ENCODE data around the gene ZBTB16. TPM values are rescaled to one million over a fixed set of nuclear protein-coding genes. Genes with fewer than 3 reads are reported as not detected.

The ZBTB16 gene
- total and polyA plus RNA-seq, 2 of the 4 experiments (the other 2 are of a cell fraction): not detected

- DNase-seq (no peak), ATAC-seq (ENCODE audit: low read depth) (no peak)
- dilution Hi-C loops (cut with HindIII; ENCODE audit: low sequenced_read_pairs, unreplicated experiment): no loop called here
- H3K27ac ChIP-seq (ENCODE audit: insufficient read depth, low read length): no peak overlapping the region
- H3K23ac ChIP-seq (ENCODE audit: low read depth, low read length): no peak overlapping the region
- no peak overlapping the region for H3K56ac ChIP-seq (ENCODE audit: extremely low read depth, insufficient read depth, low read length)
- POLR2A ChIA-PET (ENCODE audit: unreplicated experiment): no interaction called here
- no peak overlapping the region for H2BK5ac ChIP-seq (ENCODE audit: low read depth, low read length, poor library complexity, severe bottlenecking)
- H2AK9ac ChIP-seq (replicated peaks; ENCODE audit: low read depth, low read length, poor library complexity): no peak overlapping the region
- H3K4ac ChIP-seq (ENCODE audit: low read depth, low read length): no peak overlapping the region
- peaks cover 41% of the 10 kb centered on the region for H3K27me3 ChIP-seq (ENCODE audit: control insufficient read depth, insufficient read depth, low read length)
- no peak overlapping the region for H4K5ac ChIP-seq (ENCODE audit: low read depth, low read length)
- TF ChIP-seq MAFK (IDR thresholded peaks at IDR 0.05; ENCODE audit: low read depth, low read length) (no peak), NFE2L2 (IDR thresholded peaks at IDR 0.05; ENCODE audit: low read depth, low read length) (no peak), RFX5 (IDR thresholded peaks at IDR 0.05; ENCODE audit: low read depth, low read length) (no peak), USF2 (IDR thresholded peaks at IDR 0.05; ENCODE audit: low read depth, low read length) (no peak), POLR2A (IDR thresholded peaks at IDR 0.05; ENCODE audit: low read depth, low read length) (no peak), SMC3 (IDR thresholded peaks at IDR 0.05; ENCODE audit: low read depth, low read length) (no peak), CHD1 (IDR thresholded peaks at IDR 0.05; ENCODE audit: low read depth, low read length) (no peak), CEBPB (IDR thresholded peaks at IDR 0.05; ENCODE audit: low read depth, low read length) (no peak), RCOR1 (IDR thresholded peaks at IDR 0.05; ENCODE audit: insufficient replicate concordance, low read length) (no peak)
- no peak overlapping the region for H3K9ac ChIP-seq (ENCODE audit: low read depth, low read length)
- H3K18ac ChIP-seq (ENCODE audit: low read depth, low read length): no peak overlapping the region
- H4K8ac ChIP-seq (ENCODE audit: low read depth in 2 of 2, low read length in 2 of 2): no peak overlapping the region
- no peaks in the 10 kb centered on the region for H3K36me3 ChIP-seq (ENCODE audit: control insufficient read depth, insufficient read depth, low read length)
- in situ Hi-C loops (cut with MboI; ENCODE audit: low sequenced_read_pairs): no loop called here
- intact Hi-C loops (cut with micrococcal nuclease): no loop called here
- H3K14ac ChIP-seq (replicated peaks; ENCODE audit: low read depth, low read length): no peak overlapping the region
- no peak overlapping the region for H2BK120ac ChIP-seq (ENCODE audit: low read depth, low read length)
- H3K4me1 ChIP-seq (ENCODE audit: control insufficient read depth, insufficient read depth, low read length): no peaks in the 10 kb centered on the region; the same call in 1 of the 2 replicates
- no peak overlapping the region for H2AFZ ChIP-seq (replicated peaks; ENCODE audit: low read length, poor library complexity)
- no CpG with 5 or more reads among the region's 2 CpGs for WGBS, 2 experiments (ENCODE audit: extremely low coverage in 2 of 2, insufficient read length in 1 of 2)
- CTCF ChIA-PET: no interaction called here
- BruUV-seq (replicated peaks): no TSS peak
- no peaks in the 10 kb centered on the region for H3K9me1 ChIP-seq (ENCODE audit: insufficient read depth, low read length)
- H3K79me1 ChIP-seq (ENCODE audit: low read depth in 1 of 2, low read length in 2 of 2): no peaks in the 10 kb centered on the region
- no peak overlapping the region for H2AK5ac ChIP-seq (ENCODE audit: low read depth, low read length)
- H3K4me2 ChIP-seq (ENCODE audit: low read depth, low read length): no peak overlapping the region
- no peak overlapping the region for H3K4me3 ChIP-seq (ENCODE audit: insufficient read depth, low read depth, low read length)
- H4K91ac ChIP-seq (ENCODE audit: insufficient read depth, low read depth, low read length): no peak overlapping the region
- no peaks in the 10 kb centered on the region for H4K20me1 ChIP-seq (ENCODE audit: insufficient read depth, low read length)
- H2BK20ac ChIP-seq (ENCODE audit: low read depth, low read length): no peak overlapping the region
- H2BK15ac ChIP-seq (ENCODE audit: low read depth, low read length): no peak overlapping the region
- no peaks in the 10 kb centered on the region for H3K9me3 ChIP-seq (ENCODE audit: control insufficient read depth, insufficient read depth, low read length)
These were observed 93.3 kb downstream of the ZBTB16 start for GRCh38 chr11:114152785-114153184.

Measured in IMR-90 (cell line).